DOHH2 (cell line): ENCODE data around the gene MBD3.

Source experiments
- H3F3A ChIP-seq: fragments of 200-600 bp; sonication (generic), shearing (Covaris generic); 2 replicates; pipeline ENCODE4 v1.6.0; 2016; ENCODE audit warnings: antibody characterized with exemption, mild to moderate bottlenecking; ENCODE audit not compliant: control insufficient read depth, insufficient read depth
- H3K27ac ChIP-seq: fragments of 200-600 bp; sonication (generic); 2 replicates; pipeline ENCODE4 v1.5.1; 2014; ENCODE audit warnings: low read depth, mild to moderate bottlenecking, low read length, moderate library complexity
- H3K27me3 ChIP-seq: fragments of 200-600 bp; sonication (generic); 2 replicates; pipeline ENCODE4 v1.6.1; 2014; ENCODE audit warnings: mild to moderate bottlenecking, low read length, mixed read lengths; ENCODE audit not compliant: control insufficient read depth
- H3K36me3 ChIP-seq: fragments of 200-600 bp; sonication (generic); 2 replicates; pipeline ENCODE4 v1.6.1; 2014; ENCODE audit warnings: mild to moderate bottlenecking, low read length, moderate library complexity, mixed read lengths; ENCODE audit not compliant: control insufficient read depth
- H3K4me1 ChIP-seq: fragments of 200-600 bp; sonication (generic); 2 replicates; pipeline ENCODE4 v1.6.1; 2014; ENCODE audit warnings: mild to moderate bottlenecking, low read length, mixed read lengths; ENCODE audit not compliant: control insufficient read depth
- H3K4me2 ChIP-seq: fragments of 200-600 bp; sonication (generic); 2 replicates; pipeline ENCODE4 v1.6.0; 2014; ENCODE audit warnings: mild to moderate bottlenecking, low read length, moderate library complexity
- H3K4me3 ChIP-seq: fragments of 200-600 bp; sonication (generic); 2 replicates; pipeline ENCODE4 v1.5.1; 2014; ENCODE audit warnings: mild to moderate bottlenecking, low read length, mixed read lengths
- H3K79me2 ChIP-seq: fragments of 200-600 bp; sonication (generic); 2 replicates; pipeline ENCODE4 v1.6.1; 2014; ENCODE audit warnings: mild to moderate bottlenecking, low read length, mixed read lengths; ENCODE audit not compliant: control insufficient read depth
- H3K9me2 ChIP-seq: fragments of 200-600 bp; sonication (generic); replicated peaks from 2 replicates; pipeline ENCODE4 v1.6.1; 2014; ENCODE audit warnings: mild to moderate bottlenecking, low read length, mixed read lengths; ENCODE audit not compliant: control insufficient read depth
- H3K9me3 ChIP-seq: fragments of 200-600 bp; sonication (generic); 2 replicates; pipeline ENCODE4 v1.6.1; 2014; ENCODE audit warnings: antibody characterized with exemption, low read length, mixed read lengths; ENCODE audit not compliant: control insufficient read depth, insufficient read depth
- H4K20me1 ChIP-seq: fragments of 200-600 bp; sonication (generic); 2 replicates; pipeline ENCODE4 v1.6.0; 2014; ENCODE audit warnings: low read depth, mild to moderate bottlenecking, antibody characterized with exemption, low read length, moderate library complexity; ENCODE audit not compliant: control insufficient read depth, insufficient read depth
- EZH2phosphoT487 ChIP-seq: fragments of 200-600 bp; sonication (generic); IDR thresholded peaks from 2 replicates; pipeline ENCODE4 v1.6.1; 2017; ENCODE audit warnings: borderline replicate concordance, mild to moderate bottlenecking, antibody characterized with exemption, low read length, moderate library complexity, mixed read lengths
- TF ChIP-seq, protein P1 (sequence below): fragments of 200-600 bp; sonication (generic); IDR thresholded peaks from one replicate; pipeline ENCODE4 v1.5.1; 2014; ENCODE audit warnings: antibody characterized with exemption, mild to moderate bottlenecking, low read depth, low read length; ENCODE audit not compliant: poor library complexity, severe bottlenecking

MBD3 gene

DNA sequence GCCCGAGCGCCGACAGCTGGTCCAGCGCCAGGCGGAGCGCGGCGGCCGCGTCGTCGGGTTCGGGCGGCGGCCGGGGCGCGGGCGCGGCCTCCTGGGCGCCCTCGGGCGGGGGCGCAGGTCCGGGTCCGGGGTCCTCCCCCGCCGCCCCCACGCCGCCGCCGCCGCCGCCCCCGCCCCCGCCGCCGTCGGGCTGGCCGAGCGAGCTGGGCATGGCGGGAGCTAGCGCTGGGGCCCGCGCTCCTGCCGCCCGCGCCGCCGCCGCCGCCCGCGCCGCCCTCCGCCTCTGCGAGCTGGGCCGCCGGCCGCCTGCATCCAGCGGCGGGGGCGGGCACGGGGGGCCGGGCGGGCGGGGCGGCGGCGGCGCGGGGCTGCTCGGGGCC lies 24.8 kb downstream of the MBD3 start:
- Histone ChIP-seq H3K79me2 (peaks cover 5% of the 10 kb centered on the region; the same call in 1 of the 2 replicates), H3K27me3 (peaks cover 10% of the 10 kb centered on the region; the same call in 1 of the 2 replicates), H3K4me3 (no peak overlapping the region), H3K9me2 (no peaks in the 10 kb centered on the region), H3K4me1 (peaks cover 19% of the 10 kb centered on the region), H3K36me3 (no peaks in the 10 kb centered on the region), H3K27ac (no peak overlapping the region), H4K20me1 (no peaks in the 10 kb centered on the region), H3K9me3 (peaks cover 3% of the 10 kb centered on the region; the same call in 1 of the 2 replicates), H3K4me2 (no peak overlapping the region), H3F3A (peaks cover 7% of the 10 kb centered on the region)
- TF ChIP-seq, protein P1, sequence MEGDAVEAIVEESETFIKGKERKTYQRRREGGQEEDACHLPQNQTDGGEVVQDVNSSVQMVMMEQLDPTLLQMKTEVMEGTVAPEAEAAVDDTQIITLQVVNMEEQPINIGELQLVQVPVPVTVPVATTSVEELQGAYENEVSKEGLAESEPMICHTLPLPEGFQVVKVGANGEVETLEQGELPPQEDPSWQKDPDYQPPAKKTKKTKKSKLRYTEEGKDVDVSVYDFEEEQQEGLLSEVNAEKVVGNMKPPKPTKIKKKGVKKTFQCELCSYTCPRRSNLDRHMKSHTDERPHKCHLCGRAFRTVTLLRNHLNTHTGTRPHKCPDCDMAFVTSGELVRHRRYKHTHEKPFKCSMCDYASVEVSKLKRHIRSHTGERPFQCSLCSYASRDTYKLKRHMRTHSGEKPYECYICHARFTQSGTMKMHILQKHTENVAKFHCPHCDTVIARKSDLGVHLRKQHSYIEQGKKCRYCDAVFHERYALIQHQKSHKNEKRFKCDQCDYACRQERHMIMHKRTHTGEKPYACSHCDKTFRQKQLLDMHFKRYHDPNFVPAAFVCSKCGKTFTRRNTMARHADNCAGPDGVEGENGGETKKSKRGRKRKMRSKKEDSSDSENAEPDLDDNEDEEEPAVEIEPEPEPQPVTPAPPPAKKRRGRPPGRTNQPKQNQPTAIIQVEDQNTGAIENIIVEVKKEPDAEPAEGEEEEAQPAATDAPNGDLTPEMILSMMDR = no peak
- no peak for TF ChIP-seq EZH2phosphoT487

DNA sequence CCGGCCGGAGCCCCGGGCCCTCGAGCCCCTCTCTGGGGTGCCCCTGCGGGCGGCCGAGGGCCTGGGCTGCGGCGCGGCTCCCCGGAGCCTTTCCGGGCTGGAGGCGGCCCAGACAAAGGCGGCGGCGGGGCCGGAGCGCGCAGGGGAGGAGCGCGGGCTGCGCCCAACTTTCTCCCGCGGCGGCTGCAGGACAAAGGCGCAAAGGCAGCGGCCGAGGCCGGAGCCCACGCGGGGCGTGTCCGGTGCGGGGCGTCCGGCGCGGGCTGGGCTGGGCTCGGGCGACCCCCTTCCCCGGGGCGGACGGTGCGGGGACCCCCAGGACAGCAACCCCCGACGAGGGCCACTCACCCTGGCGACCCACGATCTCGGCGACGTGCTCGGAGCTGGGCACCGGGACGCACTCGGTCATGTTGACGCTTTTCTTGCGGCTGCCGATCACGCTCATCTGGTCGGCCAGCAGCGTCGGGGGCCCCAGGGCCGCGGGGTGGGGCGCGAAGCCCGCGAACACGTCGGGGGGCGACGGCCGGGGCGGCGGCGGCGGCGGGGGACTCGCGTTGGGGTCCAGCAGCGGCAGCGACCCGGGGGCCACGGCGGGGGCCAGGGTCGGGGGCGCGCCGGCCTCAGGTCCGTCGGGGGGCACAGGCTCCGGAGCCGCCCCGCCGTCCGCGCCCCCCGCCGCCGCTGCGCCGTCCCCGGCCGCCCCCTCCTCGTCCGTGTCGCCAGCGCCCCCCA lies 25.4 kb downstream of the MBD3 start:
- Histone ChIP-seq H3K4me1 (peaks cover 19% of the 10 kb centered on the region), H4K20me1 (no peaks in the 10 kb centered on the region), H3K36me3 (no peaks in the 10 kb centered on the region), H3K4me2 (peak overlapping the region; percentile 64), H3K9me3 (peaks cover 3% of the 10 kb centered on the region; the same call in 1 of the 2 replicates), H3K79me2 (peaks cover 5% of the 10 kb centered on the region; the same call in 1 of the 2 replicates), H3K27ac (no peak overlapping the region), H3F3A (peaks cover 7% of the 10 kb centered on the region), H3K27me3 (peaks cover 10% of the 10 kb centered on the region; the same call in 1 of the 2 replicates), H3K4me3 (peak overlapping the region; percentile 56), H3K9me2 (no peaks in the 10 kb centered on the region)
- TF ChIP-seq EZH2phosphoT487 = no peak
- TF ChIP-seq, protein P1 = no peak

DNA sequence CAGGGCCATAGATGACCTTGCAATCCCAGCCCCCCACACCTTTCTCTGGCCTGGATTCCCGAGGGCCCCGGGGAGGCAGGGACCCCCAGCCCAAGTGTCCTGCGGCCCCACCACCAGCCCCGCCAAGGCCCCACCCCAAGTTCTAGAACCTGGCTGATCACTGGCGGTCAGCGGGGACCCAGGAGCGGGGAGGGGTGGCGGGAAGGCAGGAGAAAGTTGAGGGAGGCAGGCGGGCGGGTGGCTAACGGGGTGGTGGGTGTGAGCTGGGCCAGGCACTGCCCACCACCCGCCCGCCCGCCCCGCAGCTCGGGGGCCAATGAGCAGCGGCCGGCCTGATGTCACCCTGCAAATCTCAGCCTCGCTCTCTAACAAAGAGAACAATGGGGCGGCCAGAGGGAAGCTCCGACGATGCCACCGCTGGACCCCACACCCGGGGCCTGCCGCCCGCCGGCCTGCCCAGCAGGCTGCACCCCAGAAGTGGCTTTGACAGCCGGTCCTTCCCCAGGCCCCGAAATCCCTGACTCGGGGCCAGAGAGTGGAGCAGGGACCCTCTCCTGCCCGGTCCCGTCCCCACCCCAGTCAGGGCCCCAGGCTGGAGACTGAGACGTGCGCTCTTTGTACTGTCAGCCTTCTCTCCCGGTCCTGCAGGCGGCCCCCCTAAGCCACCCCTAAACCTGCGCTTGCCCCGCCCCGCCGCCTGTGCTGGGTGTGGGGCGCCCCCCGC lies 26.1 kb downstream of the MBD3 start:
- peaks cover 3% of the 10 kb centered on the region; the same call in 1 of the 2 replicates for H3K9me3 ChIP-seq
- H3K79me2 ChIP-seq = peaks cover 5% of the 10 kb centered on the region; the same call in 1 of the 2 replicates
- no peaks in the 10 kb centered on the region for H3K9me2 ChIP-seq
- H4K20me1 ChIP-seq = no peaks in the 10 kb centered on the region
- H3K4me2 ChIP-seq = peak overlapping the region; percentile 64
- peaks cover 10% of the 10 kb centered on the region; the same call in 1 of the 2 replicates for H3K27me3 ChIP-seq
- peak overlapping the region; percentile 56 for H3K4me3 ChIP-seq
- no peak overlapping the region for H3K27ac ChIP-seq
- no peaks in the 10 kb centered on the region for H3K36me3 ChIP-seq
- peaks cover 7% of the 10 kb centered on the region for H3F3A ChIP-seq
- H3K4me1 ChIP-seq = peaks cover 19% of the 10 kb centered on the region
- TF ChIP-seq, protein P1 = no peak
- TF ChIP-seq EZH2phosphoT487 = no peak
